Fibroblast of mammary gland (primary cell): ENCODE measurements around the gene PRDM8.

Experiments used
- DNase-seq: peaks from one replicate; pipeline ENCODE4 v3.0.0-alpha.2; 2010; ENCODE audit warnings: low read depth
- H3K4me3 ChIP-seq: 2 replicates; pipeline ENCODE4 v1.5.1; 2011; ENCODE audit warnings: low read depth, mild to moderate bottlenecking, low read length, moderate library complexity; ENCODE audit not compliant: control insufficient read depth
- TF ChIP-seq, protein P1 (sequence below): conservative IDR thresholded peaks from 2 replicates; pipeline ENCODE4 v1.5.1; 2011; ENCODE audit warnings: low read depth, low read length, inconsistent platforms; ENCODE audit not compliant: control insufficient read depth, insufficient read depth

PRDM8 gene

GRCh38 chr4:80183250-80184052, 13.9 kb upstream of the PRDM8 start:
- peak; percentile 26 for DNase-seq
- peak overlapping the region; percentile 78 for H3K4me3 ChIP-seq
- TF ChIP-seq, protein P1, sequence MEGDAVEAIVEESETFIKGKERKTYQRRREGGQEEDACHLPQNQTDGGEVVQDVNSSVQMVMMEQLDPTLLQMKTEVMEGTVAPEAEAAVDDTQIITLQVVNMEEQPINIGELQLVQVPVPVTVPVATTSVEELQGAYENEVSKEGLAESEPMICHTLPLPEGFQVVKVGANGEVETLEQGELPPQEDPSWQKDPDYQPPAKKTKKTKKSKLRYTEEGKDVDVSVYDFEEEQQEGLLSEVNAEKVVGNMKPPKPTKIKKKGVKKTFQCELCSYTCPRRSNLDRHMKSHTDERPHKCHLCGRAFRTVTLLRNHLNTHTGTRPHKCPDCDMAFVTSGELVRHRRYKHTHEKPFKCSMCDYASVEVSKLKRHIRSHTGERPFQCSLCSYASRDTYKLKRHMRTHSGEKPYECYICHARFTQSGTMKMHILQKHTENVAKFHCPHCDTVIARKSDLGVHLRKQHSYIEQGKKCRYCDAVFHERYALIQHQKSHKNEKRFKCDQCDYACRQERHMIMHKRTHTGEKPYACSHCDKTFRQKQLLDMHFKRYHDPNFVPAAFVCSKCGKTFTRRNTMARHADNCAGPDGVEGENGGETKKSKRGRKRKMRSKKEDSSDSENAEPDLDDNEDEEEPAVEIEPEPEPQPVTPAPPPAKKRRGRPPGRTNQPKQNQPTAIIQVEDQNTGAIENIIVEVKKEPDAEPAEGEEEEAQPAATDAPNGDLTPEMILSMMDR, result no peak

DNA sequence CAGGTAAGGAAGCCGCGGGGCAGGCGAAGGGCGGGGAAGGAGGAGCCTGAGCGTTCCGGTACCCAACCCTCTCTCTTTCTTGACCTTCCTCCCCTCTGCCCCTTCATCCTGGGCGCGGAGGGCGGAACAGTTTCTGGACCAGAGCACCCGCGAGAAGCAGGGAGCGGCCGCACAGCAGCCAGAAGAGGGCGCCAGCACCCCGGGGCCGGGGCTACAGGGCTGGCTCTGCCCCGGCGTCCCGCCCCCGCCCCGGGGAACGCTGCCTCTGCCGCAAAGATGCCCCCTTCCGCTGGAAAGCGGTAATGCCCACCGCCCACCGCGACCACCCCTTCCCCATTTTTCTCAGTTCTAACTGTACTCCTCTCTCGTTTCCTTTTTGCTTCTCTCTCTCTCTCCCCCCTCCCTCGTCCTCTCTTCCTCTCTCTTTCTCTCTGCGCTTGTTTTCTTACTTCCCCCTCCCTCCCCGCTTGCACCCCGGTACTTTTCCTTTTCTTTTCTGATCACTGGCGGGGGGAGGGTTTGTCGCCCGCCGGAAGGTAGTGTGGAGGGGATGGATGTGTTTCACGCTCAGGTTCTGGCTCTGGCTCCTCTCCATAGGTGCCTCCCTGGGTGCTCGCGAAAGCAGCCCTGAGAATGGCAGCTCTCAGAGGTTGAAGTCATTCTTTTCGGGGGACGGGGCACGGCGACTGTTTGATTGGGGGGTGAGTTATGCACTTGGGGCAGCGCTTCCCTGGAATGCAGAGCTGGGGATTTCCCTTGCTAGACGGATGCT, 13.1 kb upstream of the PRDM8 start:
- H3K4me3 ChIP-seq, result peak overlapping the region; percentile 78
- TF ChIP-seq, protein P1, result no peak
- peak; percentile 81 for DNase-seq

DNA sequence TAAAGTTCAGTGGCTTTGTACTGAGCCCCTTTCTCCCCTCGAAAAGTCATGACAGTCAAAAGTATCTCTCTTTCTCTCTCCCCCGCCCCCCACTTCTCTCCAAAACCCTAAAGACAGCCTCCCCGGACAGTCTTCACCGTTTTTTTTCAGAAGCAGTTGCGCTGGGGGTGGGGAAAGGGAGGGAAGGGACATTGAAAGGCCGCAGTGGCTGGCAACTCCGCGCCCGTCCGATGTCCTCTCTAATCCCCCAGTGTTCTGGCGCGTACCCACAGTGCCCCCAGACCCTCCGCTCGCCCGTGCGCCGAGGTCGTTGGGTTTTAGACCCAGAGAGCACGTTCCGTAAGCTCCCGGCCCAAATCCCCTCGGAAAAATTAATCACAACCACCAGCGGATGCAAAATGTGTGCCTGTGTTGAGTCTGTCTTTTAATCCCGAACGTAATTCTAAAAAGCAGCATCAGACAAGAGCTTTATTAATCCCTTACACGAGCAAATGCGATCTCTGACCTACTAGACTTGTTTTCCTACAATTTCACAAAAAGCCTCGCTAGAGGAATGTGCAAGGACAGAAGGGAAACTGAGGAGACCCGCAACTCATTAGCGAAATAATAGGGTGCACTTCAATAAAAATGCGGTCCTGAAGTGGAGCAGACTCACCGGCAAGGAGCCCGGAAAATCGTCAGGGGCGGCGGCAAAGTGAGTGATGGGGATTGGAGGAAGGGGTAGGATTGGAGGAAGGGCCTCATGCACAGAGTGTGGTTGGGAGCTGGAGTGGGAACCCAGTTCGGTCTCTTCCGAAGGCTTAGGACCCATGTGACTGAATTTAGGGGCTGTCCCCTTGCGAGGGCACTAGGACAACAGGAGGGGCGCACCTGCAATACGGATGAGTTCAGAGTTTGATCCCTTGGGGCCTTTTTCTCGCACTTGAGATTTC, 12.2 kb upstream of the PRDM8 start:
- peak; percentile 35 for DNase-seq

DNA sequence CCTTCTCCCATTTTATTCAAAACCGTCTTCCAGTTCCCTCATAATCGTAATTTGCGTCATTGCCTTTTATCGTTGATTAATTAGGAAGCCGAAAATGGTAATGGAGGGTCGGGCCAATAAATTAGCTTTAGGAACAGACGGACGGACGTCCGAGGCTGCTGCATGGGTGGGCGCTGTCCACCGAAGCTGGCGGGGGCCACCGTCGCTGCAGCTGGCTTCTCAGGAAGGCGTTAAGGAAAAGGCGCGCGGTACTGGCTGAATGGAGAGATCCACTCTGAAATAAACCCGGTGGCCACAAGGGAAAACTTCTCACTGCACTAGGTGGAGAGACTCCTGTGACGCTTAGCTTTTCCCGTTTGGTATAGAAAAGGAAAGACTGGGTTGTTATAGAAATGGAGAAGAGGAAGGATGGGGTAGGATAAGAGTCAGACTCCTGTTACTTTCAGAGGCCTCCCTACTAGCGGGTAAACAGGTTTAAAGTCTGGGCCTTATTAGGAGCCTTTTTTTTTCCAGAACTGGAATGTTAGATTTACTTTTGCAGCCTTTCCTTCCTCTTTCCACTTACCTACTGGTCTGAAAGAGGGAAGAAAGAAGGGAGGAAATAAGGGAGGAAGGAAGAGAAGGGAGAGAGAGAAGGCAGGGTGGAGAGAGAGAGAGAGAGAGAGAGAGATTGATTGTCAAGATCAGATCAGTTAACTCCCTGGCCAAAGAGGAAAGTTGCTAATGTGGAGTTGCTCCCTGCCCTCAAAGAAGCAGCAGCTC, 11.3 kb upstream of the PRDM8 start:
- H3K4me3 ChIP-seq, result peak overlapping the region; percentile 78
- no peak for DNase-seq

More for the DNA sequence above, 12.2 kb upstream of the PRDM8 start:
- TF ChIP-seq, protein P1, result no peak
- peak overlapping the region; percentile 78 for H3K4me3 ChIP-seq

DNA sequence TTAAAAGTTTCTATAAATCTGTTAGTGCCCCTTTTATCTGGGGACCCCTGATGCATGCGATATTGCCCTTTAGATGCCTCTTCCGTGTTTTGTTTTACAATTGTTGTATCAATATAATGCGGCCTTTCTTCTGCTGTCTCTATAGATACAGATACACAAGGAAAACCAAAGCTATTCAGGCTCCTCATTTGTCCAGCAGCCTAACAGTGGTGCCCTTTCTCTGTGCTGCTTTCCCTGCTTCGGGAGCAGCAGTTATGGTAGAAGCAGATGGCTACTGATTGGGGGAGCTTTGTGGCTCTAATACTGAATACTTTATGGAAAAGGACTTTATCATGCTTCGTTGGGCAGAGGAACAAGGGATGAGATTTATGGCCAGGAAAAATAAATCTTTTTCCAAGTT, 10.6 kb upstream of the PRDM8 start:
- TF ChIP-seq, protein P1, result no peak
- no peak overlapping the region for H3K4me3 ChIP-seq
- DNase-seq, result no peak

More for the DNA sequence above, 11.3 kb upstream of the PRDM8 start:
- TF ChIP-seq, protein P1, result no peak
